Omental fat pad (tissue), 4 donors: Measurements from ENCODE around the gene ALG2. TPM values are rescaled to one million over a fixed set of nuclear protein-coding genes. Genes with fewer than 3 reads are reported as not detected.

Experiments used
- ATAC-seq: fragments of 150-250 bp; one replicate; pipeline ENCODE4 v1.9.1; 2016; ENCODE audit warnings: mild to moderate bottlenecking, moderate library complexity; ENCODE audit not compliant: low FRiP score
- DNase-seq: peaks from one replicate; pipeline ENCODE4 v3.0.0-alpha.2; 2019; ENCODE audit warnings: low spot score
- total RNA-seq, 4 donors: library from RNA; depleted of rRNA; stranded (reverse); fragments of >200 nt; gene quantifications; one replicate each; pipeline ENCODE4 v1.1.0, GENCODE V29; 2016
- TF ChIP-seq, protein P1 (sequence below), 3 donors: fragments of 450-650 bp; IDR thresholded peaks; one replicate each; pipeline ENCODE4 v1.5.1; 2016 to 2017; ENCODE audit warnings: antibody characterized with exemption in 3 of 3, mild to moderate bottlenecking in 3 of 3, moderate library complexity in 2 of 3

ALG2 gene
- total RNA-seq, 4 donors from 2014 or later: 29.6 to 62.9 (median 44.5) TPM

DNA sequence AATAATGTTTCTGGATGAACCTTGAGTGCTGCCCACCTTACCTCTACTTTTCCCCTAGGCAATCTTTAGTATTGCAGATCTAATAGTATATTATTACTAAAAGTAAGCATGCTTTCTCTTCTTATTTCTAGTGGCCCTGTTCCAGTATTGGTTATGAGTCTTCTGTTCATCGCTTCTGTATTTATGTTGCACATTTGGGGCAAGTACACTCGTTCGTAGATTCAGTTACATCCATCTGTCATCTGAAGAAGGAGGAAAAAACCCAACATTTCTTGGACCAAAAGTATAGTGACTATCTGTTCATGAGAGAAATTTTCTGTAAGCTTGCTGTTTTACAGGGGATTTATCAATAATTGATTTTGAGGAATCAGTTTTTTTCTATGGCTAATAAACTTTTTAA lies 8.5 kb upstream of the ALG2 start:
- TF ChIP-seq, protein P1, sequence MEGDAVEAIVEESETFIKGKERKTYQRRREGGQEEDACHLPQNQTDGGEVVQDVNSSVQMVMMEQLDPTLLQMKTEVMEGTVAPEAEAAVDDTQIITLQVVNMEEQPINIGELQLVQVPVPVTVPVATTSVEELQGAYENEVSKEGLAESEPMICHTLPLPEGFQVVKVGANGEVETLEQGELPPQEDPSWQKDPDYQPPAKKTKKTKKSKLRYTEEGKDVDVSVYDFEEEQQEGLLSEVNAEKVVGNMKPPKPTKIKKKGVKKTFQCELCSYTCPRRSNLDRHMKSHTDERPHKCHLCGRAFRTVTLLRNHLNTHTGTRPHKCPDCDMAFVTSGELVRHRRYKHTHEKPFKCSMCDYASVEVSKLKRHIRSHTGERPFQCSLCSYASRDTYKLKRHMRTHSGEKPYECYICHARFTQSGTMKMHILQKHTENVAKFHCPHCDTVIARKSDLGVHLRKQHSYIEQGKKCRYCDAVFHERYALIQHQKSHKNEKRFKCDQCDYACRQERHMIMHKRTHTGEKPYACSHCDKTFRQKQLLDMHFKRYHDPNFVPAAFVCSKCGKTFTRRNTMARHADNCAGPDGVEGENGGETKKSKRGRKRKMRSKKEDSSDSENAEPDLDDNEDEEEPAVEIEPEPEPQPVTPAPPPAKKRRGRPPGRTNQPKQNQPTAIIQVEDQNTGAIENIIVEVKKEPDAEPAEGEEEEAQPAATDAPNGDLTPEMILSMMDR (IDR thresholded peaks at IDR 0.05): no peak
- DNase-seq (no peak), ATAC-seq (no peak)

DNA sequence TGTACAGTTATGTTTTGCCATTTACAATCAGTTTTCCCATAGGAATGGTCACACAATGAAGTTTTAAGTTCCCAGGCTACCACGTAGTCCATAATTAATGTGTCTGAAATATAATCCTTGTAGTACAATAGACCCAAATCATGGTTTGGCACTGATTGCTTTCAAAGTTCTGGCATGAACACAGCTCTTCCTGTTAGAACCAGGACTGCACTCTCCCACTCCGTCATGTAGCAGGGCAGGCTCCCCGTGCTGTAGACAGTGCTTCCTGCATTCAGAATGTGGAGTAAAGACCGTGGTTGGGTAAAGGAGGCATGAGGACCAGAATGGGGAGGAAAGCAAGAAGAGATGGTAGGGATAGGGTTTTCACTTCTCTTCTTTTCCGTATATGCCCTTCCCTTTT lies 4.3 kb upstream of the ALG2 start:
- DNase-seq (no peak), ATAC-seq (no peak)
- TF ChIP-seq, protein P1 (IDR thresholded peaks at IDR 0.05): no peak

DNA sequence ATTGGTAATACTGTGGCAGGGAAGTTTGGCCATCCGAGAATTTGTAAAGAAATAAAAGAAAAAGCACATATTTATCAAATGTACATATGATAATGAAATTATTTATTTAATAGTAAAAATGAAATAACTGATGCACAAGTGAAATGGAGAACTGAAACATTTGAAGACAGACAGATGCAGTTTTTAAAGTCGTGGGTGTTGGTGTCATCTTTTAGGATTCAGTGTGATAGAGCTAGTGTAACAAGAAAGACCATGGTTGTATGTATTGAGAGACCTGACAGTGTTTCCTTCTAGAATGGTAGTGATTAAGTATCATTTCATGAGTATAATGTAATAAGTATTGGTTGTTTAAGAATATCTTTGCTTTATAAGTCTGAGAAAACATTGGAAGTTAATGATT lies 2.7 kb upstream of the ALG2 start:
- DNase-seq (no peak), ATAC-seq (no peak)
- TF ChIP-seq, protein P1 (IDR thresholded peaks at IDR 0.05): no peak

DNA sequence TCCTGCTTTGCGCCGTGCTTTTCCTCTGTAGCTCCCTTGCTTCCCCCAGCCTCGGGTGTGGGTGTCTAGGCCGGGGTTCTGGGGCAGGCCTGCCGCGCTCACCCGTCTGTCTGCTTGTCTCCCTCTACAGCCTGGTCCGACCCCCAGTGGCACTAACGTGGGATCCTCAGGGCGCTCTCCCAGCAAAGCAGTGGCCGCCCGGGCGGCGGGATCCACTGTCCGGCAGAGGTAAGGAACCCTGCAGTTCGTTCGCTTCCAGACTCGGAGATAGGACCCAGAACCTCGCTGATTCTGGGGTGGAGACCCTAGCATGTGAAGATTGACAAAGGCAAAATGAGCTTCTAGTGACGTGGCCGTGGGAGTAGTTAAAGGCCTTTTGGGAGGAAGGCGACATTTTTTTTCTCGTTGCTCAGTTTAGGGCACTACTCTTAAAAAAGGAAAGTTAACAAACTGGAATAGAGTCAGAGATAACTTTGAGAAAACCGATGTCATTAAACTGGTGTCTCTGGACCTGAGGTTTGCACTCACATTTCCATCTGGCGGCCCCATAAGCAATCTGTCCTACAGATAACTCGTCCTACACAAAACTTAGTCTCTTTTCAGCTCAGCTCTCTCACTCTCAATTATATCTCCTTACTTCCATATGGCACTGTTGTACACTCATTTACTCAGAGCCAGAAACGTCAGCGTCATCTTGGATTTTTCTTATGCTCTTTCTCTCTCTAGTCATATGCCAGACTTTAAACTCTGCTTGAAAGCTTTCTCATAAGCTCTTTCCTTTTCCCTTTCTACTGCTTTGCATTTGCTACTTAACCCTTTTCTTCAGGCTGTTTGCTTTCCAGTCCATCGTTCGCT lies 901 bp upstream of the ALG2 start:
- ATAC-seq (peak; percentile 37), DNase-seq (no peak)
- TF ChIP-seq, protein P1 (IDR thresholded peaks at IDR 0.05): no peak

DNA sequence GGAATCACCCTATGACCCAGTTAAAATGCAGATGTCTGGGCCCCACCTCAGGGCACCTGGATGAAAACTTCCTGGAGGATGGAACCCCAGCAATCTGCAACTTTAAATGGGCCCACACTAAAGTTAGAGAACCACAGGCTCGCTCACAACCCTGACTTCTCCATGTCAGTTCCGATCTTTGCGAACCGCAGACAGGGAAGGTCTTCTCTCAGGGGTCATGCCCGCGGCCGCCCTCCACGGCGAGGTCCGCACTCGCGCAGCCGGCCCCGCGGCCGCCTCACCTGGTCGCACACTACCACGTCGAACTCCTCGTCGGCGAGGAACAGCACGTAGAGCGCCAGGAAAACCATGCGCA lies 499 bp downstream of the ALG2 start:
- TF ChIP-seq, protein P1 (IDR thresholded peaks at IDR 0.05): no peak
- ATAC-seq: no peak
- no peak for DNase-seq

DNA sequence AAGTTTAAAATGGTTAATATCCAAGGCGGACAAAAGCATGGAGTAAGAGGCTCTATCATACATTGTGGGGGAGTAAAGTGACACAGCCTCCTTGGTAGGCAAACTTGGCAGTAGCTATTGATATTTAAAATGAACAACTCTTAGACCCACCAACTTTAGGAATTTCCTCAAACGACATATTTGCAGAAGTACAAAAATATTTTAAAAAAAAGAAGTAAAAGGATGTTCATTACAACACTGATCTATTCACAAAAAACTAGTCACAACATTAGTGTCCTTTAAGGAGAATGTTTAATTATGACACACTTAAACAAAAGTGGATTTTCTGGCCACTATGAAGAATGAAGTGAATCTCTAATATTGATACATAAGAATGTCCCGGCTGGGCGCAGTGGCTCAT lies 1.7 kb downstream of the ALG2 start:
- ATAC-seq: no peak
- DNase-seq: no peak
- TF ChIP-seq, protein P1 (IDR thresholded peaks at IDR 0.05): no peak

DNA sequence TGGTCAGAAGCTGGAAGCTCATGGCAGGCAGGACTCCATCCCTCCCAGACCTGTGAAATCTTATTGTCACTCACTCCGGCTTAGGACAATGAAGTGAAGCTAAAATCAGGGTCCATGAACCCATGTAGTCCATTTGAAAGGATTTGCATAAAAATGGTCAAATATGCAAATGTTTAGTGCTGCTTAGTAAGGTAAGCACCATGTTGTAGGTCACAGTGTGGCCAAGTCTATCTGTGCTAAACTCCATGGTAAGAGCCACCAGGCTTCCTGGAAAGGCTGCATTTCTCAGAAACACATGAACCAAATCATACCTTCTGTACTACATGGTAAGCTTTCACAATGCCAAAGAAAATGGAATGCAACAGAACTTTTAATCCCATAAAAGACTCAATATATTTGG lies 5.7 kb downstream of the ALG2 start:
- TF ChIP-seq, protein P1 (IDR thresholded peaks at IDR 0.05): no peak
- ATAC-seq (no peak), DNase-seq (no peak)
